Endothelial cell of hepatic sinusoid (primary cell): ENCODE data around the gene PPL.

Experiments used
- in situ Hi-C: cut with HindIII; loops from 2 replicates; pipeline ENCODE4 v1.10.0; 2017; ENCODE audit warnings: low sequenced_read_pairs

PPL gene

DNA sequence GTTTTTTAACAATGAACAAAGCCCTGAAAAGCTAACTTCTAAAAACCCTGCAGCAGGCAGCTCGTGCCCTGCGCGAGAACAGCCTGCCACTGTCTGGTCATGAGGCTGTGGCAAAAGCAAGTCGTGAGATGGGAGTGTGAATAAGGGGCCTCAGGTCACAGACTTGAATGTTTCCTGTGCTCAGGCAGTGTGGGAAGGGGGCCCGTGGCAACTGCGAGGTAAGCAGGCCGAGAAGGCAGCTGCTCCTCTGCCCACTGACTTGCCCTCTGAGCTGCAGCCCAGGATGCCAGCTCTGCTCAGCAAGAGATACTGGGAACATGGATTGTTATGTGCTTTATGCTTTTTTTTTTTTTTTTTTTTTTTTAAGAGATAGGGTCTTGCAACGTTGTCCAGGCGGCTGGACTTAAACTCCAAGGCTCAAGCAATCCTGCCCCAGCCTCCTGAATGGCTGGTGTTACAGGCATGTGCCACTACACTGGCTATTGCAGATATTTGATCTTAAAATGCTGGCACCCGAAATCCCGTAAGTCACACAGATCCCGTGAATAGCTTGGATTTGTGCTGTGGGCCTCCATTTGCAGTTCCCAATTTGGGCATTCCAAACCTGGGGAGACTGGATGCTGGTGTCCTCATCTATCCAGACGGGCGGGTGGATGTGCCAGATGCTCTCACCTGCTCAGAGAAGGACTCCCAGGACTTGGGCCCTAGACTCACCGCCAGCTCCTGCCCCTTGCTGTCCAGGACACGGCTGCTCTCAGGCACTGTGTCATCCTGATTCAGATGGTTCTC lies 45.7 kb downstream of the PPL start:
- in situ Hi-C loops = no loop called here

DNA sequence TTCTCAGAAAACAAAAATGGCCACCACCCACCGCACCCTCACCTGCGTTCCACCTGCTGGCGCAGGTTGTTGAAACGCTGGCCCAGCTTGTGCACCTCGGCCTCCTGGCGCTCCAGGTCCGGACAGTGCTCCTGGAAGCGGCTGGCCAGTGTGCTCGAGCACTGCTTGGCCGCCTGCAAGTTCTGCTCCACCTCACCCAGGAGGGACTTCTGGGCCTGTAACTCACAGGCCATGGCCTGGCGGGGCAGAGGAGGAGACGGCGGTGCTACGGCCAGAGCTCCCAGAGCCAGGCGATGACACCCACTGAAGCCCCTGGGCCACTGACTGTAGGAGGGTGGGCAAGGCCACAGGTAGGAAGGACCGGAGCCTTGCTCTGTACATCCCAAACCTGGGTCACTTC lies 46.3 kb downstream of the PPL start:
- in situ Hi-C loops = no loop called here

DNA sequence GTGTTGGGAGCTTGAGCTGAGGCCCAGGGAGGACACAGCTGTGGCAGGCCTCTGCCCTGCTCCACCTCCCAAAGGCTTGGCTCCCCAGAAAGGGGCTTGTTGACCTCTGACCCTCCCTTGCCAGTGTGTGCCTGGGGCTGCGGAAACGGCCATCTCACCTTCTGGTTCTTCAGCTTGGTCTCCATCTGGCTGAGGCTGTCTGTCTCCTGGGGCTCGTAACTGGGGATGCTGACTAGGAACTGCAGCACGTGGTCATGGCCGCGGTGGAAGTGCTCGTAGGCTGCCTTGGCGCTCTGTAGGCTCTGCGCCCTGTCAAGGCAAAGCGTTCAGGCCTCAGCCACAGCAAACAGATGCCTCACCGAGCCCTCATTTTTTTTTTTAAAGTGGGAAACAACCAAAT lies 46.9 kb downstream of the PPL start:
- in situ Hi-C loops = no loop called here

DNA sequence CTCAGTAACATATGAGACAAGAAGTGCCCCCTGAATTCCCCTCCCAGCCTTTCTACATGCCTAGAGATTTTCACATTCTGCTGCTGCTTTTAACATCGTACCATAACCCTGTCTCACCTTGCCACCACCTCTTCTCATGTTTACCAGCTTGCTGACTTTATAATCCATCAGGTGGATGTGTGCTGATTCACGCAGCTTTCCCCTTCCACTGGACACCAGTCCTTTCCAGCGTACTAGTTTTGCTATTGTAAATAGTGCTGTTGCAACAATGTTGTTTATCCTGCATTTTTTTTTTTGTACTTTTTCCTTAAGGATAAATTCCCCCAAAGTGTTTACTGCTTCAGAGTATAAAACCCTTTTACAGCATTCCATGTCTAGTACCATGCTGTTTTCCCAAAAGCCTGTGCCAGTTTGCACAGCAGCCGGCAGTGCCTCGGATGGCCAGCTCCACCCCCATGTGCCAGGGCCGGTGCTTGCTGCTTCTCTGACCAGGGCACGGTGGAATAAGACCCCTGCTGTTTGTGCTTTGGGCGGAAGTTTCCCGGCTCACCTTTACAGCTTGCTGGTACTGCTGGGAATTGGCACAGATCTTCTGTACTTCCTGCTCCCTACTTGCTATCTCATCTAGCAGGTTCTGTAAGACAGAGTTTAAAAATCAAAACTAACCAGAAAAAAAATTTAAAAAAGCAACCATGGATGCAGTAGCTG lies 48.4 kb downstream of the PPL start:
- in situ Hi-C loops = no loop called here

DNA sequence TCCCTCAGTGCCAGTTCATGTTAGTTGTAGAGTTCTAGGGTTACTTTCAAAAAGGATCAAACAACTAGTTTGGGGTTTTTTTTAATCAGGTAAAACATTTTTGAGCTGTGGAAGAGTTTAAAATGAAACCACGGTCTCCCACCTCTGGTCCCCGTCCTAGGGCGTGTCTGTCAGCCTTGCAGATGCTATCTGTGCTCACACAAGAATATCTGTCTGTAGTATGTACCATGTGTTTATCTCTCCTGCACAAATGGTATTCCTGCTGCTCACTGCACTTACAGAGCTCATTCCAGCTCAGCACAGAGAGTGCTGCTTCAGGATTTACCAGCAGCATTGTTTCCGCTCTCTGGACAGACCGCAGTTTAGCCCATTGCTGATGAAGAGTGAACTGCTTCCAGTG lies 50.8 kb downstream of the PPL start:
- in situ Hi-C loops = no loop called here

DNA sequence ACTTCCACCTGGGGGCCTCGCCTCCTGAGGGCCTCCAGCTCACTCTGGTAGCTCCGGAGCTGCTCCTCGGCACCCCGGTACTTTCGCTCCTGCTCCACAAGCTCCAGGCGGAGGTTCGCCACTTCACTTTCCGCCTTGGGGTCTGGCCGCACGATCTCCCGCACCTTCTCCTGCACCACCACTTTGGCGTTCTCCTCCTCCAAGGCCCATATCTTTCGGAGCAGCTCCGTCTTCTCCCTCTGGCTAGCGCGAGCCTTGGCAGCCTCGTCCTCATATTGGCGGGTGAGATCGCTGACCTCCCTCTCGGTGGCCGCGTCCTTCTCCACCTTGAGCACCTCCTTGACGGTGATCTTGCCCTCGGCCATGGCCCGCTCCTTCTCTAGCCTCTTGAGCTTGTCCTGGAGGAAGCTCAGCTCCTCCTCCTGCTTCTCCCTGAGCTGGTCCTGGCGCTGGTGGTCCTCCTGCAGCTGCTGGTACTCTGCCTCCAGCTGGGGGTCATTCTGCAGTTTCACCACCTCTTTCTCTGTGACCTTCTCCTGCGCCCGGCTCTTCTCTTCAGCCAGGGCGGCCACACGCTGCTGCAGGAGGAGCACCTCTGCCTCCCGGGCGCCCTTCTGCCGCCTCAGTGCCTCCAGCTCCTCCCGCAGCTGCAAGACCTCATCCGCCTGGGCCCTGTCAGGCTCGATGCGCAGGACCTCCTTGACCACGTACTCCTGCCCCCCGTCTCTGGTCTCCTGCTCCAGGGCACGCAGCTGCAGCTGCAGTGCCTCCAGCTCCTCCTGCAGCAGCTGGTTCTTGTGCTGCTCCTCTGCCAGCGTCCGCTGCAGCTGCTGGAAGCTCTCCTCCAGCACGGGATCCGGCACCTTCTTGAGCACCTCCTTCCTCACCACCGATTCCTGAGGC lies 51.7 kb downstream of the PPL start:
- in situ Hi-C loops = no loop called here

DNA sequence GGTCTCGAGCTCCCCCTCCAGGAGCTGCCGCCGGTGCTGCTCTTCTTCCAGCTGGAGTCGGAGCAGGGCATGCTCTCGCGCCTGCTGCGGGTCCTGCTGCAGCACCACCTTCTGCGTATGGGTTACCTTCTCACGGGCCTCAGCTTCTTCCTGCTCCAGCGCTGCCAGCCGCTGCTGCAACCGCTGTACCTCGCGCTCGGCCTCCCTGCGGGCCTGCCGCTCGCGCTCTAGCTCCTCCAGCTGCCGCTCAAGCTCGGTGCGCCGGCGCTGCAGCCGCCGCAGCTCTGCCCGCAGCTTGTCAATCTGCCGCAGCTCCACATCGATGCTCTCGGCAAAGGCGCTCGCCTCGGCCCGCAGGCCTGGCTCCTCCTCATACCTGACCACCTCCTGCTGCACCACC lies 52.7 kb downstream of the PPL start:
- in situ Hi-C loops = no loop called here

DNA sequence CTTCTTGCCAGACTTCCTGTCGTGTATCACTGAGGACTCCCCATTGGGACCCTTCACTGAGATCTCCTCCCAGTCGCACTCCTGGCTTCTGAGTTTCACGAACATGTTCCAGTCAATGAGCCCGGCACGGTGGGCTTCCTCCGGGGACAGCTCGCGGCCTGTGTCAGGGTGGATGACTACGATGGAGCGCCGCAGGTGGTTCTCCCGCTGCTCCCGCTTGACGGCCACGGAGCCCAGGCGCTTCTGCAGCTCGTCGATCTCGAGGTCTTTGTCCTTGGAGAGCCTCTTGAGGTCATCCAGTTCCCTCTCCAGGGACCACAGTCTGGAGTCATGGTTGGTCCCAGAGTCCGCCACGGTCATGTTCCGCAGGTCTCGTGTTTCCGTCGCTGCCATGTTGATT lies 53.4 kb downstream of the PPL start:
- in situ Hi-C loops = no loop called here

DNA sequence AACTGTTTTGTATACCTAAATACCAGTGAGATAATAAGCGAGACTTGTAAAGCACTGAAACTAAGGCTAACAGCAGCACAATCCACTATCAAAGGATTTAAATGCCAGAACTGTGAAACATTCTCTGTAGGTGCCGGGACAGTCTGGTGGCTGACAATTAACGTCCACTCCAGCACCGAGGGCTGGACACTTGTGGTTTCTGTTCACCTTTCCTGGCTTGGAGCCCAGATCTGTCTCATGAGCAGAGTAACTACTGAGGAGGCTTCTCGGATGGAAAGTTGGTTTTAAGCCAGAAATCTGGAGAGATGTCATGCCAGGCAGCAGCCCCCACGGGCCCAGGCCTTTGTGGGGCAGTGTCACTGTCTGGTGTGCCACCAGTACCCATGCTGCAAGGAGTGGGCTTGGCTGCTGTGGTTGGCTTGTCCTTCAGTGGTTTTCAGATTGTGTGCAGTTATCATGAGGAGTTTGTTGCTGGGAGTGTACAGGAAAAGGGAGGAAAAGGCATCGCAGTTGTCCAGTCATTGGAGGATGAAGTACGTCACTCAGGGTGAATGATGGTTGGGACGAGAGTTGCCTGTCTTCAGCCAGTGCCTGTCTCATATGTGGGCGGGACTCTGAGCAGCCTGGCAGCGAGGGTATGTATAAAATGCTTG lies 54.2 kb downstream of the PPL start:
- in situ Hi-C loops = no loop called here

DNA sequence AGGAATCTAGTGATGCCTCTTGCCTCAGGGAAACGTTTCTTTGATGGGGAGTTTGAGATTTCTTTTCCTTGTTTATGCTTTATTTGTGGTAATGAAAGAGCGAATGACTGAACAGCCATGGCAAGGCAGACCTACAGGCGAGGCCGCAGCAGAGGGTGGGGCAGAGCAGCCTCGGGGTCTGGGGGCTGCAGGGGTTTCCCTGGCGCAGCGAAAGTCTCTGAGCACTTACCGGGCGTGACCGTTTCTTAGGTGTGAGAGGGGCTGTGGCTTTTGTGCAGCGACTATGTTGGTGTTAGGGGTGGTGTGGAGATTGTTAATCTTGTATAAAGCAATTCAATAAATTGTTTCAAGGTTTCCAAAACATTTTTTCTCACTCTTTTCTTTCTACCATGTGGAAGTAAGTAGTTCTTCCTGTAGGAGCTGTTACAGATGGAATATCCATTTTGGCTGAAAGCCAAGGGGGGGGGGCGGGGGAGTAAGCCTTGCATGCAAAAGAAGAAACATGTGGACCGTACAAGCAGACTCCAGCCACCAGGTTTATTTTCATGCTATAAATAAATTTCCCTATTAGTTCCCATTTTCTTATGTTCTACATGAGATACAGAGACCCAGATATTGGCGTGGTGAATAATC lies 54.8 kb downstream of the PPL start:
- in situ Hi-C loops = no loop called here

DNA sequence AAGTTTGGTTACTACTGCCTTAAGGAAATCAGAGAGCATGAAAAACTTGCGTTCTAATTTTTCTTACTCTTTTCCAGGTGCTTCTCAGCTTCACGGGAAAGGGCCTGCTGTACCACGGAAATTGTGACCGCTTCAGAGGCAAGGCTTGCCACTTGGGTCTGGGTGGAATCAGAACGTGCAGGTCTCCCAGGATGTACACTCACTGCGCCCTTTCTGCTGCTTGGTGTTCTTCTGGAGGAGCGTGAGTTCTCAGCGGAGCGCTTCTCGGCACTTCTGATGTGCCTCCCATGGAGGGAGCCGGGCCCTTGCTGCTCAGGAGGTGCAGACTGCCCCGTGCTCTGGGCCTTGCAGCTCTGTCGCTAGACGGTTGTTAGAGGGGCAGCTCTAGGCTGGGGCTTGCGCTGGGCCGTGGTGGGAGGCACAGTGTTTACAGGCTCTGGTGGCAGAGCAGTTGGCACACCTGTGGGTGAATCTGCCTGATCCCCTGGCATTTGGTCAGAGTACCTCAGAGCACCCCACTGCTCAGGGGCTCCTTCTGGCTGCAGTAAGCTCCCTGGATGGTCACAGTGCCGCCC lies 56.9 kb downstream of the PPL start:
- in situ Hi-C loops = no loop called here

DNA sequence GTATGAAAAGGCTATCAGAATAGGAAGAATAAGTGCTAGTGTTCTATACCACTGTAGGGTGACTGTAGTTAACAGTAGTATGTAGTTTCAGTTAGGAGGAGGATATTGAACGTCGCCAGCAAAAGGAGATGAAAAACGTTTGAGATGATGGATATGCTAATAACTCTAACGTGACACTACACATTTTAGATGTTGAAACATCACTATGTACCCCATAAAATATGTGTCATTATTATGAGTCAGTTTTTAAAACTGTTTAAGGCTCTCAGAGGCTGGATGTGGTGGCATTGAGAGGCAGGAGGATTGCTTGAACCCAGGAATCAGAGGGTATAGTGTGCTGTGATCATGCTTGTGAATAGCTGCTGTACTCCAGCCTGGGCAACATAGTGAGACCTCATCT lies 57.9 kb downstream of the PPL start:
- in situ Hi-C loops = no loop called here

DNA sequence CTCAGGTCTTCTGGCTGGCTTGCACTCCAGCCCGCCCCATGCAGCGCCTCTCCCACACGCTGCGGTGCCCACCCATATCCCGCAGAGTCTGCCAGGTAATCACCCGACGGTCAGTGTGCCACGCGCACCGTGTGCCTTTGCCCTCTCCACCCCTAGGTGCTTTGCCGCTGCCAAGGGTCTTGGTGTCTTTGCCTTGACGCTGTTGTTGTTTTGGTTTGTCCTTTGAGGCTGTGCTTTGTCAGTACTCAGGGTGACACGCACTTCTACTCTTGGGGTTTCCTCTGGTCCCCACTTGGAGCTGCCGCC lies 59.6 kb downstream of the PPL start:
- in situ Hi-C loops = no loop called here

DNA sequence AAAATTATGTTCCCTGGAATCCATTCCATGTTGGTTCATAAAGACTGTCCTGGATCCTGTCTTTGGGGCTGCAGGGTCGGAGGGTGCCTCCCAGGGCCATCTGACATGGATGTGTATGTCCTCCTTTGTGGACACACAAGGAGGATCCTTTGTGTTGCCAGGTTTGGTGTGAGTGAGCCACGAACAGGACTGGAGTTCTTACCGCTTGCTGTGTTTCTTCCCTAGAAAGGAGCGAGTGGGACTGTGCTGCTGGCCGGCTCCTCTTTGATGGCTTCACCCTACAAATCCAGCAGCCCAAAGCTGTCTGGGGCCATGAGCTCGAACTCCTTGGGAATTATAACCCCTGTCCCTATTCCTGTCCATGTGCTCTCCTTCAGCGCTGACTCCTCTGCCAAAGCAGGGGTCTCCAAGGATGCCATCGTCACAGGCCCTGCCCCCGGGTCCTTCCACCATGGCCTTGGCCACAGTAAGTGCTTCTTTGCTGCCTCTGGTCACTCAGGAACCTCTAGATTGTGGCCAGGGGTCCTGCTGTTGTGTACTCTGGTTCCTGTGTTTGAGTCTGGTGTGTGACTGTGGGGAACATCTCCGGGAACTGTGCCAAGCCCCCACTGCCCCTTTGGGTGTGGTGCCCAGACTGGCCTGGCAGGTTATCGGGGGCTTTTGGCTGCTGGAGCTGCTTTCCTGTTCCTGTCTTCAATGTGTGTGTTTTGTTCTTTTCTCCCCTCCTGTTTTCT lies 60.1 kb downstream of the PPL start:
- in situ Hi-C loops = no loop called here

DNA sequence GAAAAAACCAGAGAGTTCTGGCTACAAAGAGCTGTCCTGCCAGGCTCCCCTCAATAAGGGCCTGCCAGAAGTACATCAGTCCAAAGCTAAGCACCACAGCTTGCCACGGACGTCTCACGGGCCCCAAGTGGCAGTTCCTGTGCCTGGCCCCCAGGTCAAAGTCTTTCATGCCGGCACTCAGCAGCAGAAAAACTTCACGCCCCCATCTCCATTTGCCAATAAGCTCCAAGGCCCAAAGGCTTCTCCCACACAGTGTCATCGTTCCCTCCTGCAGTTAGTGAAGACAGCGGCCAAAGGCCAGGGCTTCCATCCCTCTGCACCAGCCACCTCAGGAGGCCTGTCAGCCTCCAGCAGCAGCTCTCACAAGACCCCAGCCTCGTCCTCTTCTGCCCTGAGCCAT lies 62.3 kb downstream of the PPL start:
- in situ Hi-C loops = no loop called here

DNA sequence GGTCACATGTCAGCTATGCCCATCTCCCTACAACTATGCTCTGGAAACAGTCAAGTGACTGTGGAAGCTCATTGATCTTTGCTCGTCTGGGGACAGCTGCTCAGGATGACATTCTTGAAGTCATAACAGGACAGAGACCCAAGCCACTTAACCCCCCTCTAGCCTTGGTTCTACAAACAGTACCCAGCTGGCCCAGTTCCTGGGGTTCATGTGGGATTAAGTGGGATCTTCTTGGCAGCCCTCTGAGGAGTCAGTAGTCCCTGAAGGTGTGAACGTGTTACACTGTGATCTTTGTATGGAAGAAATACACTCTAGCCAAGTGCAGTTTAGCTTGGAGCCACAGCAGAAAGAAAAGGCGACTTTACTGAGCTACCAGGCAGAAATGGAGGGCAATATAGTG lies 63.9 kb downstream of the PPL start:
- in situ Hi-C loops = no loop called here

DNA sequence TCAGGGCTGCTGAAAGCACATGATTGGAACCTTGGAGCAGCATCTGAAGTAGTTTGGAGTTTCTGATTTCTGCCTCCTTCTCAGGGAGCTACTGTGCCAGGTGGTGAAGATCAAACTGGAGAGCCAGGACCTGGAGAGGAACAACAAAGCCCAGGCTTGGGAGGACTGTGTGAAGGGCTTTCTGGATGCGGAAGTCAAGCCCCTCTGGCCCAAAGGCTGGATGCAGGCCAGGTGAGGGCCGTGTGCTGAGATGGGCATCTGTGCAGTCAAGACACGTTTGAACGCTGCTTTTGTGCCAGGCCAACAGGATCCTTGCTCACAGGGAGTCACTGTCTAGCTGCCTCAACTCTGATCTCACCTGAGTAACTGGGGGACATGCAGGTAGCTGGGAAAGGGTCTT lies 65.9 kb downstream of the PPL start:
- in situ Hi-C loops = no loop called here

DNA sequence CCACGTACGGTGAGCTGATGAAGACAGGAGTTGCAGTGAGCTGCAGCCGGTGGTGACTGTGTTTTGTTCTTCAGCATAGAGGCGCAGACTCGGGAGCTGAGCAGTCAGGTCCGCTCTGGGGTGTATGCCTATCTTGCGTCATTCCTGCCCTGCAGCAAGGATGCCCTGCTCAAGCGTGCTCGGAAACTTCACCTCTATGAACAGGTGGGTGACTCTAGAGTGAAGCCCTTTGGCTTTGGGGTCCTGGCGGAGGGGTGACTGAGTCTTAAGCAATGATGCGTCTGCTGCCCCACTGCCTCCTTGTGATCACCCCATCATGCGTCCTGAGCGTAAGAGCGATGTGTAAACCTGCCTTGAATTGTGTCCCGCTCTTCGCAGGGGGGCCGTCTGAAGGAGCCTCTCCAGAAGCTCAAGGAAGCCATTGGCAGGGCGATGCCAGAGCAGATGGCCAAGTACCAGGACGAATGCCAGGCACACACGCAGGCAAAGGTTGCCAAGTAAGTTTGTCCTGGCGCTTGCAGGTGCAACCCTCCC lies 66.7 kb downstream of the PPL start:
- in situ Hi-C loops = no loop called here

DNA sequence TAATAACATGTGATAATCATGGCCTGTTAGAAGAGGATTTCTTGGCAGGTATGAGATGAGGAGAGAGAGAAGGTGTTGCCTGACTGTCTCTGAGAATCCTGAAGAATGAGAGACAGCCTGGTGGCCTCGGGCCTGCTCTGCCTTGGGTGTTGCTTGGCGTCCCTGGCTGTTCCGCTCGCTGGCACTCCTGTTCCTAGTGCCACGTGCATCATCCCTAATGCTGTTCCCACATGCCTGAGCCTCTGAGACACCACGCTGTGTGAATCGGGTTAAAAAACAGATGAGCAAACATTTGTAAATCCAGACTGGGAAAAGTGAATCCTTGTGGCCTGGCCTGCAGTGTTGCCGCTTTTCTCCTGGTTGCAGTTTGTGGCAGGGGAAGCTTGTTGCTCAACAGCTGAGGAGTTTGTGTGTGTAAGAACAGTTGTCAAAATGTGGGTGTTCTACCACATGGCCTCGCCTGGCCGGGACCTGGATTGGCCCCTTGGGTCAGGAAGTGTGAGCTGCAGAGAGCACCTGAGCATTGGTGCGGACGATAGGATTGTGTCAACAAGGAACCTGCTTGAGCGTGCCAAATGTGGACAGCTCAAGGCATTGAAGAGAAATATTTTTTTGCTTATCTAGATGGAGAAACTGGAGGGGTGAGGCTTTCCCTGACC lies 67.7 kb downstream of the PPL start:
- in situ Hi-C loops = no loop called here
